ENCODE data around the gene LRRTM4.

The LRRTM4 gene

DNA sequence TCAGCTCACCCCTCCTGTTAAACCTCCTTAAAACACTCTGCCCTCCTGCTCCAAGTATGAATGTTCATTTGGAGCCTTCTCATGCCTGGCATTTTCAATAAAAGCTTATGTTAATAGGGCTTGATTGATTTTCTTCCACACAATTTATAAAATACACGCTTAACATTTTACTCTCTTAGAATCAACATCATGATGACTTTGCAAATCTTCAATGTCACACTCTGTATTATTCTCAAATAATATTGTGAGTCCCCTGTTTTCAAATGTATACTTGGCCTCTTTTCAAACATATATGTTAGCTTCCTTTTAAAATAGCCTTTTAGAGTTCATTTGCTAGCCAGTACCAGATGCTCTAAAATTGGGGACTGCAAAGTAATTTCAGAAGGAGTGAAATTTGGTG is 520.3 kb downstream of the LRRTM4 start:
- Histone ChIP-seq H3K27ac (ENCODE audit: low read length) (no peak overlapping the region), H3K4me2 (ENCODE audit: low read length) (no peak overlapping the region), H3K36me3 (replicated peaks; ENCODE audit: low read depth, low read length) (no peaks in the 10 kb centered on the region), H2AFZ (ENCODE audit: low read depth, low read length) (no peak overlapping the region), H3K27me3 (ENCODE audit: low read depth, low read length) (no peaks in the 10 kb centered on the region), H3K9ac (ENCODE audit: low read length) (no peak overlapping the region), H3K9me3 (ENCODE audit: insufficient read depth, low read length) (no peaks in the 10 kb centered on the region), H3K79me2 (ENCODE audit: low read length) (no peaks in the 10 kb centered on the region), H4K20me1 (ENCODE audit: insufficient read depth, low read length) (no peaks in the 10 kb centered on the region), H3K4me1 (ENCODE audit: low read length) (peaks cover 10% of the 10 kb centered on the region; the same call in 1 of the 2 replicates), H3K4me3 (ENCODE audit: low read length) (no peak overlapping the region)
- no peak for TF ChIP-seq EZH2phosphoT487 (IDR thresholded peaks at IDR 0.05; ENCODE audit: low read depth)
- TF ChIP-seq CTCF (IDR thresholded peaks at IDR 0.05; ENCODE audit: low read depth, low read length) = no peak

DNA sequence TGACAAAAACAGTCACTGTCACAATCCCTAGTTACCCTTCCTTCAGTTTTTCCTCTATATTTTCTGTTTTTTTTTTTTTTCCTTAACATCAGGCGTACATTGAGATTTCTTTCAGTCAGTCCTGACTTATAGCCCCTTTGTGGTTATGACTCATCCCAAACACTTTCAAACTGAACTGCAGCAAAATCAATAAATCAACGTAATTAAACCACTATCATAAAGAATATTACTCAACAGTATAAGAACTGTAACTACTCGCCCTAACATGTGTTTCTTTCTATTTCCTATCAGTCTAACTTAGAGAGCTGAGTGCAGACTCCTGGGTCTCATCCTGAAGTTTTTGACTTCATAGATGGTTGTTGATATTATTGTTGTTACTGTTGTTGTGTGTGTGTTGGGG is 523.5 kb downstream of the LRRTM4 start:
- Histone ChIP-seq H3K27me3 (ENCODE audit: low read depth, low read length) (no peaks in the 10 kb centered on the region), H4K20me1 (ENCODE audit: insufficient read depth, low read length) (no peaks in the 10 kb centered on the region), H3K36me3 (replicated peaks; ENCODE audit: low read depth, low read length) (no peaks in the 10 kb centered on the region), H3K79me2 (ENCODE audit: low read length) (no peaks in the 10 kb centered on the region), H3K4me2 (ENCODE audit: low read length) (no peak overlapping the region), H3K4me1 (ENCODE audit: low read length) (no peaks in the 10 kb centered on the region), H3K4me3 (ENCODE audit: low read length) (no peak overlapping the region), H3K9ac (ENCODE audit: low read length) (no peak overlapping the region), H2AFZ (ENCODE audit: low read depth, low read length) (no peak overlapping the region), H3K9me3 (ENCODE audit: insufficient read depth, low read length) (no peaks in the 10 kb centered on the region), H3K27ac (ENCODE audit: low read length) (no peak overlapping the region)
- TF ChIP-seq CTCF (IDR thresholded peaks at IDR 0.05; ENCODE audit: low read depth, low read length) (no peak), EZH2phosphoT487 (IDR thresholded peaks at IDR 0.05; ENCODE audit: low read depth) (no peak)

DNA sequence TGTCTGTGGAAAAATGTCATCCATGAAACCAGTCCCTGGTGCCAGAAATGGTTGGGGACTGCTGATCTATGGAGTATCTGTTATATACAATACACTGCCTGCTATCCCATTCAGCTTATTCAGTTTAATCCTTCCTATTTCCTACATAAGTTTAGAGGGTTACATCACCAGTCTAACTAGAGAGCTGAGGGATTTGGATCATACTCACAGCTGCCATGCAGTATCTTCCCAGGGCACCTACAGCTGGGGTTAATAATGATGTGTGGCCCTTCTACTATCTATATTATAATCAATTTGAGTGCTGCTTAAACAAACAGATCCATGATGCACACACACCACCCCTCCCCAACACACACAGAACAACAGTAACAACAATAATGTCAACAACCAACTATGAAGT is 524.0 kb downstream of the LRRTM4 start:
- Histone ChIP-seq H3K9ac (ENCODE audit: low read length) (no peak overlapping the region), H3K27ac (ENCODE audit: low read length) (no peak overlapping the region), H3K27me3 (ENCODE audit: low read depth, low read length) (no peaks in the 10 kb centered on the region), H3K4me3 (ENCODE audit: low read length) (no peak overlapping the region), H3K9me3 (ENCODE audit: insufficient read depth, low read length) (no peaks in the 10 kb centered on the region), H3K79me2 (ENCODE audit: low read length) (no peaks in the 10 kb centered on the region), H3K4me1 (ENCODE audit: low read length) (no peaks in the 10 kb centered on the region), H3K4me2 (ENCODE audit: low read length) (no peak overlapping the region), H4K20me1 (ENCODE audit: insufficient read depth, low read length) (no peaks in the 10 kb centered on the region), H2AFZ (ENCODE audit: low read depth, low read length) (no peak overlapping the region), H3K36me3 (replicated peaks; ENCODE audit: low read depth, low read length) (no peaks in the 10 kb centered on the region)
- TF ChIP-seq CTCF (IDR thresholded peaks at IDR 0.05; ENCODE audit: low read depth, low read length) (no peak), EZH2phosphoT487 (IDR thresholded peaks at IDR 0.05; ENCODE audit: low read depth) (no peak)

- no peak overlapping the region for H3K27ac ChIP-seq (ENCODE audit: low read length)
- H3K27me3 ChIP-seq (ENCODE audit: low read depth, low read length) = no peaks in the 10 kb centered on the region
- H3K36me3 ChIP-seq (replicated peaks; ENCODE audit: low read depth, low read length) = no peaks in the 10 kb centered on the region
- H3K9me3 ChIP-seq (ENCODE audit: insufficient read depth, low read length) = no peaks in the 10 kb centered on the region
- no peaks in the 10 kb centered on the region for H3K79me2 ChIP-seq (ENCODE audit: low read length)
- H3K4me1 ChIP-seq (ENCODE audit: low read length) = no peaks in the 10 kb centered on the region
- no peak overlapping the region for H2AFZ ChIP-seq (ENCODE audit: low read depth, low read length)
- H4K20me1 ChIP-seq (ENCODE audit: insufficient read depth, low read length) = no peaks in the 10 kb centered on the region
- no peak overlapping the region for H3K9ac ChIP-seq (ENCODE audit: low read length)
- no peak for TF ChIP-seq EZH2phosphoT487 (IDR thresholded peaks at IDR 0.05; ENCODE audit: low read depth)
- no peak for TF ChIP-seq CTCF (IDR thresholded peaks at IDR 0.05; ENCODE audit: low read depth, low read length)
- H3K4me3 ChIP-seq (ENCODE audit: low read length) = no peak overlapping the region
- H3K4me2 ChIP-seq (ENCODE audit: low read length) = no peak overlapping the region
Observed at GRCh38 chr2:76997296-76997695, 524.9 kb downstream of the LRRTM4 start.

All from OCI-LY3 (cell line).